Naive B cell (primary cell): ENCODE measurements around the gene ANKRD40. TPM values are rescaled to one million over a fixed set of nuclear protein-coding genes. Genes with fewer than 3 reads are reported as not detected.

ENCODE experiments used
- ATAC-seq, 2 donors: fragments of 150-1000 bp; cut with Tn5 transposase; 2 replicates each; pipeline ENCODE4 v1.10.0; 2021; ENCODE audit warnings: low read depth in 2 of 2, mild to moderate bottlenecking in 2 of 2, moderate library complexity in 2 of 2
- DNase-seq: peaks from one replicate; pipeline ENCODE4 v3.0.0; 2022
- H3K27ac Mint-ChIP-seq, 6 donors: one replicate each; pipeline ENCODE4 v1.8.0; 2020 to 2022; ENCODE audit warnings: mild to moderate bottlenecking in 6 of 6, mixed read lengths in 6 of 6, moderate library complexity in 5 of 6, inconsistent platforms in 2 of 6
- H3K27me3 Mint-ChIP-seq, 3 donors: one replicate each; pipeline ENCODE4 v1.8.0; 2021 to 2022; ENCODE audit warnings: mixed read lengths in 3 of 3, mild to moderate bottlenecking in 1 of 3
- H3K36me3 Mint-ChIP-seq, 2 donors: one replicate each; pipeline ENCODE4 v1.8.0; 2020 to 2022; ENCODE audit warnings: mixed read lengths in 2 of 2, inconsistent platforms in 1 of 2, mild to moderate bottlenecking in 1 of 2
- H3K4me1 Mint-ChIP-seq, 3 donors: one replicate each; pipeline ENCODE4 v1.8.0; 2020 to 2022; ENCODE audit warnings: mixed read lengths in 3 of 3, inconsistent platforms in 1 of 3, mild to moderate bottlenecking in 1 of 3, moderate library complexity in 1 of 3
- H3K4me3 Mint-ChIP-seq, 8 donors: one replicate each; pipeline ENCODE4 v1.8.0; 2020 to 2022; ENCODE audit warnings: mild to moderate bottlenecking in 8 of 8, mixed read lengths in 8 of 8, moderate library complexity in 8 of 8, inconsistent platforms in 2 of 8
- H3K9me3 Mint-ChIP-seq, 7 donors: one replicate each; pipeline ENCODE4 v1.8.0; 2020 to 2022; ENCODE audit warnings: mixed read lengths in 7 of 7, mild to moderate bottlenecking in 5 of 7, inconsistent platforms in 2 of 7, moderate library complexity in 1 of 7
- polyA plus RNA-seq, 6 donors: library from polyadenylated mRNA; unstranded; fragments of 300-500 nt; fragmentation: Illumina TruSeq; gene quantifications; one replicate each; pipeline ENCODE4 v1.2.3, GENCODE V29; 2021; ENCODE audit warnings: low read depth in 6 of 6

ANKRD40 gene
- polyA plus RNA-seq, 6 donors from 2014 or later: 3.3 to 6.4 (median 4.6) TPM

- H3K36me3 Mint-ChIP-seq: no peaks in the 10 kb centered on the region
- H3K4me3 Mint-ChIP-seq: no peak overlapping the region
- ATAC-seq: no peak
- no peak for DNase-seq
- peaks cover 0 to 14% (median 2%) of the 10 kb centered on the region in 7 donors for H3K9me3 Mint-ChIP-seq
- no peak overlapping the region for H3K27ac Mint-ChIP-seq
- peaks cover 11 to 50% (median 40%) of the 10 kb centered on the region in 3 donors for H3K27me3 Mint-ChIP-seq
- no peaks in the 10 kb centered on the region for H3K4me1 Mint-ChIP-seq
These were observed 50.7 kb downstream of the ANKRD40 start for GRCh38 chr17:50657054-50657453.

GRCh38 chr17:50656509-50656908, 51.2 kb downstream of the ANKRD40 start:
- H3K9me3 Mint-ChIP-seq: peaks cover 0 to 20% (median 6%) of the 10 kb centered on the region in 7 donors
- no peaks in the 10 kb centered on the region for H3K36me3 Mint-ChIP-seq
- ATAC-seq: no peak
- peaks cover 8 to 44% (median 35%) of the 10 kb centered on the region in 3 donors for H3K27me3 Mint-ChIP-seq
- H3K4me1 Mint-ChIP-seq: no peaks in the 10 kb centered on the region
- no peak for DNase-seq
- no peak overlapping the region for H3K27ac Mint-ChIP-seq
- H3K4me3 Mint-ChIP-seq: no peak overlapping the region

GRCh38 chr17:50653738-50654137, 54.0 kb downstream of the ANKRD40 start:
- Mint-ChIP-seq H3K36me3 (no peaks in the 10 kb centered on the region), H3K27me3 (peaks cover 10 to 34% (median 20%) of the 10 kb centered on the region in 3 donors), H3K9me3 (peaks cover 0 to 27% (median 6%) of the 10 kb centered on the region in 7 donors), H3K4me1 (no peaks in the 10 kb centered on the region), H3K4me3 (no peak overlapping the region), H3K27ac (no peak overlapping the region)
- ATAC-seq (no peak), DNase-seq (no peak)

GRCh38 chr17:50651661-50652060, 56.1 kb downstream of the ANKRD40 start:
- no peak for ATAC-seq
- Mint-ChIP-seq H3K4me1 (no peaks in the 10 kb centered on the region), H3K9me3 (peaks cover 0 to 27% (median 9%) of the 10 kb centered on the region in 7 donors)

GRCh38 chr17:50649042-50649908, 58.4 kb downstream of the ANKRD40 start:
- Mint-ChIP-seq H3K9me3 (peaks cover 2 to 30% (median 9%) of the 10 kb centered on the region in 7 donors), H3K4me1 (no peaks in the 10 kb centered on the region), H3K36me3 (no peaks in the 10 kb centered on the region), H3K27ac (no peak overlapping the region), H3K27me3 (peaks cover 14 to 35% (median 23%) of the 10 kb centered on the region in 3 donors), H3K4me3 (no peak overlapping the region)
- ATAC-seq: no peak
- no peak for DNase-seq

More at GRCh38 chr17:50651661-50652060, 56.1 kb downstream of the ANKRD40 start:
- Mint-ChIP-seq H3K27me3 (peaks cover 8 to 33% (median 20%) of the 10 kb centered on the region in 3 donors), H3K27ac (no peak overlapping the region), H3K36me3 (no peaks in the 10 kb centered on the region), H3K4me3 (no peak overlapping the region)
- no peak for DNase-seq

- H3K27ac Mint-ChIP-seq: no peak overlapping the region
- H3K4me1 Mint-ChIP-seq: no peaks in the 10 kb centered on the region
These were observed 60.5 kb downstream of the ANKRD40 start for GRCh38 chr17:50647187-50647586.

GRCh38 chr17:50645748-50646682, 61.7 kb downstream of the ANKRD40 start:
- ATAC-seq (no peak), DNase-seq (no peak)
- peaks cover 0 to 8% of the 10 kb centered on the region in 2 donors for H3K36me3 Mint-ChIP-seq
- no peak overlapping the region for H3K4me3 Mint-ChIP-seq
- no peak overlapping the region for H3K27ac Mint-ChIP-seq
- H3K27me3 Mint-ChIP-seq: peaks cover 18 to 42% (median 42%) of the 10 kb centered on the region in 3 donors
- peaks cover 0 to 9% (median 5%) of the 10 kb centered on the region in 7 donors for H3K9me3 Mint-ChIP-seq
- H3K4me1 Mint-ChIP-seq: no peaks in the 10 kb centered on the region

More at GRCh38 chr17:50647187-50647586, 60.5 kb downstream of the ANKRD40 start:
- no peak for ATAC-seq
- no peak for DNase-seq
- peaks cover 2 to 17% (median 6%) of the 10 kb centered on the region in 7 donors for H3K9me3 Mint-ChIP-seq
- H3K36me3 Mint-ChIP-seq: peaks cover 0 to 8% of the 10 kb centered on the region in 2 donors
- peaks cover 18 to 38% (median 33%) of the 10 kb centered on the region in 3 donors for H3K27me3 Mint-ChIP-seq
- H3K4me3 Mint-ChIP-seq: no peak overlapping the region

Other genes with a start within 250 kb of the ANKRD40 start
- gene CHAD, start 239.0 kb downstream of the ANKRD40 start, polyA plus RNA-seq: under 1 TPM in 3 of 6 donors, not detected in 3; 0.14 to 0.24 (median 0.16) TPM
- gene RSAD1, start 229.1 kb downstream of the ANKRD40 start, polyA plus RNA-seq: 10 to 100 TPM; 42.1 to 58.9 (median 51.0) TPM
- gene MYCBPAP, start 199.5 kb downstream of the ANKRD40 start, polyA plus RNA-seq: under 1 TPM in 3 of 6 donors, not detected in 3; 0.14 to 0.75 (median 0.47) TPM
- not detected for gene EPN3, start 175.2 kb downstream of the ANKRD40 start, polyA plus RNA-seq
- 10 to 100 TPM in 4 of 6 donors, 1 to 10 TPM in 2; 8.2 to 17.0 (median 11.9) TPM for gene SPATA20, start 160.7 kb downstream of the ANKRD40 start, polyA plus RNA-seq
- not detected for gene CACNA1G, start 147.2 kb downstream of the ANKRD40 start, polyA plus RNA-seq
- under 1 TPM in 4 of 6 donors, not detected in 2; 0.44 to 0.99 (median 0.76) TPM for gene ABCC3, start 73.0 kb downstream of the ANKRD40 start, polyA plus RNA-seq
- gene LUC7L3, start 11.7 kb upstream of the ANKRD40 start, polyA plus RNA-seq: 100 to 1,000 TPM in 1 of 6 donors, 10 to 100 TPM in 5; 35.9 to 106 (median 54.9) TPM
- not detected for gene ANKRD40CL, start 59.6 kb upstream of the ANKRD40 start, polyA plus RNA-seq
- not detected for gene WFIKKN2, start 127.7 kb upstream of the ANKRD40 start, polyA plus RNA-seq
- gene TOB1, start 158.4 kb upstream of the ANKRD40 start, polyA plus RNA-seq: 10 to 100 TPM in 1 of 6 donors, 1 to 10 TPM in 5; 1.9 to 14.2 (median 9.3) TPM